ENCODE data around the gene ROBO2.

ROBO2 gene

GRCh38 chr3:77078279-77078678, 38.4 kb downstream of the ROBO2 start:
- H2BK120ac ChIP-seq (ENCODE audit: insufficient read depth, low read length, poor library complexity) = no peak overlapping the region
- H2AK5ac ChIP-seq (ENCODE audit: low read length) = no peak overlapping the region
- no peaks in the 10 kb centered on the region for H3K9me3 ChIP-seq (ENCODE audit: insufficient read depth, low read depth, low read length)
- H3K4ac ChIP-seq (ENCODE audit: low read depth, low read length) = no peak overlapping the region
- no peak overlapping the region for H3K14ac ChIP-seq (ENCODE audit: low read length)
- H2BK5ac ChIP-seq (ENCODE audit: low read depth, low read length, poor library complexity) = no peak overlapping the region
- H3K79me2 ChIP-seq (ENCODE audit: control insufficient read depth, insufficient read depth, low read length, poor library complexity) = no peaks in the 10 kb centered on the region
- no peaks in the 10 kb centered on the region for H3K79me1 ChIP-seq (ENCODE audit: low read length)
- H4K91ac ChIP-seq (ENCODE audit: low read depth, low read length) = no peak overlapping the region
- no peaks in the 10 kb centered on the region for H3K36me3 ChIP-seq (ENCODE audit: control insufficient read depth in 1 of 2, insufficient read depth in 2 of 2, low read length in 2 of 2)
- no peak overlapping the region for H3K9ac ChIP-seq (ENCODE audit: low read length)
- DNase-seq = no peak
- H4K12ac ChIP-seq (ENCODE audit: low read depth, low read length) = no peak overlapping the region
- no CpG with 5 or more reads among the region's 2 CpGs for WGBS (ENCODE audit: extremely low coverage, insufficient coverage, insufficient read length)
- H3K23ac ChIP-seq (ENCODE audit: low read length) = no peak overlapping the region
- no peak overlapping the region for H3K27ac ChIP-seq (ENCODE audit: low read depth, low read length)
- no peak overlapping the region for H3K4me3 ChIP-seq (ENCODE audit: low read depth, low read length)
- no peak overlapping the region for H3K4me2 ChIP-seq (ENCODE audit: low read length)
- H2AFZ ChIP-seq (ENCODE audit: insufficient read depth, low read length, poor library complexity) = no peak overlapping the region
- no peak overlapping the region for H4K8ac ChIP-seq (ENCODE audit: low read depth, low read length)
- H2BK12ac ChIP-seq (ENCODE audit: low read length) = no peak overlapping the region
- H3K18ac ChIP-seq (ENCODE audit: low read length) = no peak overlapping the region
- no peaks in the 10 kb centered on the region for H3K27me3 ChIP-seq (ENCODE audit: insufficient read depth, low read length)
- no peaks in the 10 kb centered on the region for H3K4me1 ChIP-seq (ENCODE audit: control insufficient read depth in 1 of 2, insufficient read depth in 2 of 2, low read length in 2 of 2)

GRCh38 chr3:77079988-77080610, 40.2 kb downstream of the ROBO2 start:
- Histone ChIP-seq H2BK12ac (ENCODE audit: low read length) (no peak overlapping the region), H3K4me2 (ENCODE audit: low read length) (no peak overlapping the region), H3K23ac (ENCODE audit: low read length) (no peak overlapping the region), H3K4me1 (ENCODE audit: control insufficient read depth in 1 of 2, insufficient read depth in 2 of 2, low read length in 2 of 2) (no peaks in the 10 kb centered on the region), H3K27me3 (ENCODE audit: insufficient read depth, low read length) (no peaks in the 10 kb centered on the region), H3K79me1 (ENCODE audit: low read length) (no peaks in the 10 kb centered on the region), H3K4ac (ENCODE audit: low read depth, low read length) (no peak overlapping the region), H2BK120ac (ENCODE audit: insufficient read depth, low read length, poor library complexity) (no peak overlapping the region), H4K91ac (ENCODE audit: low read depth, low read length) (no peak overlapping the region), H2BK5ac (ENCODE audit: low read depth, low read length, poor library complexity) (no peak overlapping the region), H3K14ac (ENCODE audit: low read length) (no peak overlapping the region), H4K12ac (ENCODE audit: low read depth, low read length) (no peak overlapping the region), H2AFZ (ENCODE audit: insufficient read depth, low read length, poor library complexity) (no peak overlapping the region), H3K9ac (ENCODE audit: low read length) (no peak overlapping the region), H3K18ac (ENCODE audit: low read length) (no peak overlapping the region), H3K27ac (ENCODE audit: low read depth, low read length) (no peak overlapping the region), H3K36me3 (ENCODE audit: control insufficient read depth in 1 of 2, insufficient read depth in 2 of 2, low read length in 2 of 2) (no peaks in the 10 kb centered on the region), H3K79me2 (ENCODE audit: control insufficient read depth, insufficient read depth, low read length, poor library complexity) (no peaks in the 10 kb centered on the region), H4K8ac (ENCODE audit: low read depth, low read length) (no peak overlapping the region), H3K9me3 (ENCODE audit: insufficient read depth, low read depth, low read length) (no peaks in the 10 kb centered on the region), H2AK5ac (ENCODE audit: low read length) (no peak overlapping the region), H3K4me3 (ENCODE audit: low read depth, low read length) (no peak overlapping the region)
- no peak for DNase-seq
- WGBS (ENCODE audit: extremely low coverage, insufficient coverage, insufficient read length) = 100% methylated on average over 1 of the region's 12 CpGs

GRCh38 chr3:77081240-77081661, 41.4 kb downstream of the ROBO2 start:
- Histone ChIP-seq H3K4ac (ENCODE audit: low read depth, low read length) (no peak overlapping the region), H2BK120ac (ENCODE audit: insufficient read depth, low read length, poor library complexity) (no peak overlapping the region), H3K4me3 (ENCODE audit: low read depth, low read length) (no peak overlapping the region), H3K4me2 (ENCODE audit: low read length) (no peak overlapping the region), H4K12ac (ENCODE audit: low read depth, low read length) (no peak overlapping the region), H2AFZ (ENCODE audit: insufficient read depth, low read length, poor library complexity) (no peak overlapping the region), H3K9ac (ENCODE audit: low read length) (no peak overlapping the region), H3K79me2 (ENCODE audit: control insufficient read depth, insufficient read depth, low read length, poor library complexity) (no peaks in the 10 kb centered on the region), H4K8ac (ENCODE audit: low read depth, low read length) (no peak overlapping the region), H3K36me3 (ENCODE audit: control insufficient read depth in 1 of 2, insufficient read depth in 2 of 2, low read length in 2 of 2) (no peaks in the 10 kb centered on the region), H3K27me3 (ENCODE audit: insufficient read depth, low read length) (no peaks in the 10 kb centered on the region), H3K14ac (ENCODE audit: low read length) (no peak overlapping the region), H2AK5ac (ENCODE audit: low read length) (no peak overlapping the region), H3K9me3 (ENCODE audit: insufficient read depth, low read depth, low read length) (no peaks in the 10 kb centered on the region), H2BK5ac (ENCODE audit: low read depth, low read length, poor library complexity) (no peak overlapping the region), H4K91ac (ENCODE audit: low read depth, low read length) (no peak overlapping the region), H3K4me1 (ENCODE audit: control insufficient read depth in 1 of 2, insufficient read depth in 2 of 2, low read length in 2 of 2) (no peaks in the 10 kb centered on the region), H3K23ac (ENCODE audit: low read length) (no peak overlapping the region), H3K79me1 (ENCODE audit: low read length) (no peaks in the 10 kb centered on the region), H3K27ac (ENCODE audit: low read depth, low read length) (no peak overlapping the region), H2BK12ac (ENCODE audit: low read length) (no peak overlapping the region), H3K18ac (ENCODE audit: low read length) (no peak overlapping the region)
- WGBS (ENCODE audit: extremely low coverage, insufficient coverage, insufficient read length) = no CpG with 5 or more reads among the region's 3 CpGs
- DNase-seq = no peak

GRCh38 chr3:77084511-77084910, 44.6 kb downstream of the ROBO2 start:
- H2BK12ac ChIP-seq (ENCODE audit: low read length) = no peak overlapping the region
- no peak for DNase-seq
- no peak overlapping the region for H4K12ac ChIP-seq (ENCODE audit: low read depth, low read length)
- no peaks in the 10 kb centered on the region for H3K79me2 ChIP-seq (ENCODE audit: control insufficient read depth, insufficient read depth, low read length, poor library complexity)
- H3K4me3 ChIP-seq (ENCODE audit: low read depth, low read length) = no peak overlapping the region
- H3K36me3 ChIP-seq (ENCODE audit: control insufficient read depth in 1 of 2, insufficient read depth in 2 of 2, low read length in 2 of 2) = no peaks in the 10 kb centered on the region
- H3K27me3 ChIP-seq (ENCODE audit: insufficient read depth, low read length) = no peaks in the 10 kb centered on the region
- no peak overlapping the region for H3K9ac ChIP-seq (ENCODE audit: low read length)
- H3K14ac ChIP-seq (ENCODE audit: low read length) = no peak overlapping the region
- no peaks in the 10 kb centered on the region for H3K79me1 ChIP-seq (ENCODE audit: low read length)
- no peak overlapping the region for H2BK5ac ChIP-seq (ENCODE audit: low read depth, low read length, poor library complexity)
- no CpG with 5 or more reads among the region's 2 CpGs for WGBS (ENCODE audit: extremely low coverage, insufficient coverage, insufficient read length)
- no peak overlapping the region for H4K8ac ChIP-seq (ENCODE audit: low read depth, low read length)
- H2AFZ ChIP-seq (ENCODE audit: insufficient read depth, low read length, poor library complexity) = no peak overlapping the region
- no peak overlapping the region for H3K4me2 ChIP-seq (ENCODE audit: low read length)
- no peak overlapping the region for H2BK120ac ChIP-seq (ENCODE audit: insufficient read depth, low read length, poor library complexity)
- no peak overlapping the region for H3K27ac ChIP-seq (ENCODE audit: low read depth, low read length)
- no peak overlapping the region for H4K91ac ChIP-seq (ENCODE audit: low read depth, low read length)
- H3K18ac ChIP-seq (ENCODE audit: low read length) = no peak overlapping the region
- no peak overlapping the region for H3K23ac ChIP-seq (ENCODE audit: low read length)
- no peaks in the 10 kb centered on the region for H3K9me3 ChIP-seq (ENCODE audit: insufficient read depth, low read depth, low read length)
- H3K4me1 ChIP-seq (ENCODE audit: control insufficient read depth in 1 of 2, insufficient read depth in 2 of 2, low read length in 2 of 2) = no peaks in the 10 kb centered on the region
- no peak overlapping the region for H3K4ac ChIP-seq (ENCODE audit: low read depth, low read length)
- H2AK5ac ChIP-seq (ENCODE audit: low read length) = no peak overlapping the region

All from trophoblast cell (in vitro differentiated cells and primary cell).